GM23338 (cell line): ENCODE results near the gene TAGLN2.

Experiments
- CREB1 ChIP-seq: fragments of 250-450 bp; sonication (Bioruptor Pico); IDR thresholded peaks from 2 replicates; pipeline ENCODE4 v1.5.0; 2020; ENCODE audit warnings: low read depth, mild to moderate bottlenecking, moderate library complexity
- EZH2 ChIP-seq: fragments of 200-600 bp; sonication (generic); IDR thresholded peaks from one replicate; pipeline ENCODE4 v1.8.0; 2017; ENCODE audit warnings: antibody characterized with exemption, mild to moderate bottlenecking, low read depth; ENCODE audit not compliant: unreplicated experiment
- EZH2phosphoT487 ChIP-seq: fragments of 200-600 bp; sonication (generic); IDR thresholded peaks from one replicate; pipeline ENCODE4 v1.8.1; 2018; ENCODE audit warnings: antibody characterized with exemption; ENCODE audit not compliant: unreplicated experiment
- JUNB ChIP-seq: IDR thresholded peaks from one replicate; pipeline ENCODE4 v1.6.1; 2016; ENCODE audit warnings: antibody characterized with exemption; ENCODE audit not compliant: unreplicated experiment
- POLR2AphosphoS5 ChIP-seq: IDR thresholded peaks from 2 replicates; pipeline ENCODE4 v1.6.1; 2016; ENCODE audit warnings: antibody characterized with exemption, low read depth
- STAT1 ChIP-seq: IDR thresholded peaks from one replicate; pipeline ENCODE4 v1.6.1; 2016; ENCODE audit warnings: antibody characterized with exemption; ENCODE audit not compliant: unreplicated experiment
- ZNF114 ChIP-seq: fragments of 250-450 bp; sonication (Bioruptor Pico); IDR thresholded peaks from 2 replicates; pipeline ENCODE4 v1.5.0; 2020; ENCODE audit warnings: mild to moderate bottlenecking, moderate library complexity
- ZNF331 ChIP-seq: fragments of 250-450 bp; sonication (Bioruptor Pico); IDR thresholded peaks from 2 replicates; pipeline ENCODE4 v1.5.0; 2020; ENCODE audit warnings: low read depth, mild to moderate bottlenecking, moderate library complexity
- TF ChIP-seq, protein P1 (sequence below), 2 experiments: fragments of 200-600 bp in 1 of 2; sonication (generic) in 1 of 2; conservative IDR thresholded peaks; 2 replicates each; pipeline versions ENCODE4 v1.5.1 to v1.6.1; 2016 to 2017; ENCODE audit warnings: antibody characterized with exemption in 2 of 2, low read depth in 2 of 2, mild to moderate bottlenecking in 2 of 2, moderate library complexity in 1 of 2
- TF ChIP-seq, protein P2 (sequence below): IDR thresholded peaks from one replicate; pipeline ENCODE4 v1.6.1; 2018; ENCODE audit warnings: antibody characterized with exemption; ENCODE audit not compliant: unreplicated experiment
- TF ChIP-seq, protein P3 (sequence below): IDR thresholded peaks from 2 replicates; pipeline ENCODE4 v1.6.1; 2016; ENCODE audit warnings: antibody characterized with exemption

DNA sequence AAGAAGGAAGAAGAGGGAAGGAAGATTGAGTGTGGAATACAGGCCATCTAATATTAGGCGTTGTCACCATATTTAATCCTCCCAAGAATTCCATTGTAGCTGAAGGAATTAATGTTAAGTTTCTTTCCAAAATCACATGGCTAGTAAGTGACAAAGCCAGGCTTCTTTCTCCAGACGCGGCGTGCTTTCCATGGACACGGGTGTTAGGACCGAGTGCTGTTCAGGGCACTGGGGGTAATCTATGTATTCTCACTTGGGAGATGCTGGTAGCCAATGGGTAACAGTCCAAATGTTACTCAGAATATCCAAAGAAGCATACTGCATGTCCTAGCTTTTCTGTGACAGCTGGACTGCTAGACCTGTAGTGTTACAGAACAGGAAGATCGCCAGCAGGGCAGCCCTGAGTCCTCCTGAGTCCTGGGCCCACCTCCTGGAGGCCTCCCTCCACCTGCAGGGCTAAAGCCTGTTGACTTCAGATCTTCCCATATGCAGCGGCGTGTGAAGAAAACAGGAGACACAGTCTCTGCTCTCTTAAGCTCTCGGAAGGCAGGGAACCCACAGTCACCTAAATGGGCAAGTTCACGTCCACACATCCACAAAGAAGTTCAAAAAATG, 14.8 kb upstream of the TAGLN2 start:
- no peak for TF ChIP-seq ZNF114 (CRISPR knock-in tag)
- TF ChIP-seq EZH2phosphoT487: no peak
- no peak for TF ChIP-seq EZH2
- TF ChIP-seq, protein P1, sequence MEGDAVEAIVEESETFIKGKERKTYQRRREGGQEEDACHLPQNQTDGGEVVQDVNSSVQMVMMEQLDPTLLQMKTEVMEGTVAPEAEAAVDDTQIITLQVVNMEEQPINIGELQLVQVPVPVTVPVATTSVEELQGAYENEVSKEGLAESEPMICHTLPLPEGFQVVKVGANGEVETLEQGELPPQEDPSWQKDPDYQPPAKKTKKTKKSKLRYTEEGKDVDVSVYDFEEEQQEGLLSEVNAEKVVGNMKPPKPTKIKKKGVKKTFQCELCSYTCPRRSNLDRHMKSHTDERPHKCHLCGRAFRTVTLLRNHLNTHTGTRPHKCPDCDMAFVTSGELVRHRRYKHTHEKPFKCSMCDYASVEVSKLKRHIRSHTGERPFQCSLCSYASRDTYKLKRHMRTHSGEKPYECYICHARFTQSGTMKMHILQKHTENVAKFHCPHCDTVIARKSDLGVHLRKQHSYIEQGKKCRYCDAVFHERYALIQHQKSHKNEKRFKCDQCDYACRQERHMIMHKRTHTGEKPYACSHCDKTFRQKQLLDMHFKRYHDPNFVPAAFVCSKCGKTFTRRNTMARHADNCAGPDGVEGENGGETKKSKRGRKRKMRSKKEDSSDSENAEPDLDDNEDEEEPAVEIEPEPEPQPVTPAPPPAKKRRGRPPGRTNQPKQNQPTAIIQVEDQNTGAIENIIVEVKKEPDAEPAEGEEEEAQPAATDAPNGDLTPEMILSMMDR (conservative IDR thresholded peaks at IDR 0.05; ENCODE audit: low read depth in 2 of 2): no peak
- no peak for TF ChIP-seq CREB1 (CRISPR knock-in tag)
- TF ChIP-seq, protein P2, sequence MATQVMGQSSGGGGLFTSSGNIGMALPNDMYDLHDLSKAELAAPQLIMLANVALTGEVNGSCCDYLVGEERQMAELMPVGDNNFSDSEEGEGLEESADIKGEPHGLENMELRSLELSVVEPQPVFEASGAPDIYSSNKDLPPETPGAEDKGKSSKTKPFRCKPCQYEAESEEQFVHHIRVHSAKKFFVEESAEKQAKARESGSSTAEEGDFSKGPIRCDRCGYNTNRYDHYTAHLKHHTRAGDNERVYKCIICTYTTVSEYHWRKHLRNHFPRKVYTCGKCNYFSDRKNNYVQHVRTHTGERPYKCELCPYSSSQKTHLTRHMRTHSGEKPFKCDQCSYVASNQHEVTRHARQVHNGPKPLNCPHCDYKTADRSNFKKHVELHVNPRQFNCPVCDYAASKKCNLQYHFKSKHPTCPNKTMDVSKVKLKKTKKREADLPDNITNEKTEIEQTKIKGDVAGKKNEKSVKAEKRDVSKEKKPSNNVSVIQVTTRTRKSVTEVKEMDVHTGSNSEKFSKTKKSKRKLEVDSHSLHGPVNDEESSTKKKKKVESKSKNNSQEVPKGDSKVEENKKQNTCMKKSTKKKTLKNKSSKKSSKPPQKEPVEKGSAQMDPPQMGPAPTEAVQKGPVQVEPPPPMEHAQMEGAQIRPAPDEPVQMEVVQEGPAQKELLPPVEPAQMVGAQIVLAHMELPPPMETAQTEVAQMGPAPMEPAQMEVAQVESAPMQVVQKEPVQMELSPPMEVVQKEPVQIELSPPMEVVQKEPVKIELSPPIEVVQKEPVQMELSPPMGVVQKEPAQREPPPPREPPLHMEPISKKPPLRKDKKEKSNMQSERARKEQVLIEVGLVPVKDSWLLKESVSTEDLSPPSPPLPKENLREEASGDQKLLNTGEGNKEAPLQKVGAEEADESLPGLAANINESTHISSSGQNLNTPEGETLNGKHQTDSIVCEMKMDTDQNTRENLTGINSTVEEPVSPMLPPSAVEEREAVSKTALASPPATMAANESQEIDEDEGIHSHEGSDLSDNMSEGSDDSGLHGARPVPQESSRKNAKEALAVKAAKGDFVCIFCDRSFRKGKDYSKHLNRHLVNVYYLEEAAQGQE: no peak
- no peak for TF ChIP-seq POLR2AphosphoS5
- TF ChIP-seq ZNF331: no peak
- TF ChIP-seq, protein P3, sequence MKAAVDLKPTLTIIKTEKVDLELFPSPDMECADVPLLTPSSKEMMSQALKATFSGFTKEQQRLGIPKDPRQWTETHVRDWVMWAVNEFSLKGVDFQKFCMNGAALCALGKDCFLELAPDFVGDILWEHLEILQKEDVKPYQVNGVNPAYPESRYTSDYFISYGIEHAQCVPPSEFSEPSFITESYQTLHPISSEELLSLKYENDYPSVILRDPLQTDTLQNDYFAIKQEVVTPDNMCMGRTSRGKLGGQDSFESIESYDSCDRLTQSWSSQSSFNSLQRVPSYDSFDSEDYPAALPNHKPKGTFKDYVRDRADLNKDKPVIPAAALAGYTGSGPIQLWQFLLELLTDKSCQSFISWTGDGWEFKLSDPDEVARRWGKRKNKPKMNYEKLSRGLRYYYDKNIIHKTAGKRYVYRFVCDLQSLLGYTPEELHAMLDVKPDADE: no peak
- TF ChIP-seq JUNB: no peak
- TF ChIP-seq STAT1: no peak
